HG03045 (cell line): Measurements from ENCODE around the gene SLC12A8.

Experiments used
- ATAC-seq: cut with Tn5 transposase; IDR thresholded peaks from one replicate; pipeline ENCODE4 v1.9.1; 2021; ENCODE audit warnings: mild to moderate bottlenecking, moderate library complexity; ENCODE audit not compliant: unreplicated experiment

SLC12A8 gene, protein sequence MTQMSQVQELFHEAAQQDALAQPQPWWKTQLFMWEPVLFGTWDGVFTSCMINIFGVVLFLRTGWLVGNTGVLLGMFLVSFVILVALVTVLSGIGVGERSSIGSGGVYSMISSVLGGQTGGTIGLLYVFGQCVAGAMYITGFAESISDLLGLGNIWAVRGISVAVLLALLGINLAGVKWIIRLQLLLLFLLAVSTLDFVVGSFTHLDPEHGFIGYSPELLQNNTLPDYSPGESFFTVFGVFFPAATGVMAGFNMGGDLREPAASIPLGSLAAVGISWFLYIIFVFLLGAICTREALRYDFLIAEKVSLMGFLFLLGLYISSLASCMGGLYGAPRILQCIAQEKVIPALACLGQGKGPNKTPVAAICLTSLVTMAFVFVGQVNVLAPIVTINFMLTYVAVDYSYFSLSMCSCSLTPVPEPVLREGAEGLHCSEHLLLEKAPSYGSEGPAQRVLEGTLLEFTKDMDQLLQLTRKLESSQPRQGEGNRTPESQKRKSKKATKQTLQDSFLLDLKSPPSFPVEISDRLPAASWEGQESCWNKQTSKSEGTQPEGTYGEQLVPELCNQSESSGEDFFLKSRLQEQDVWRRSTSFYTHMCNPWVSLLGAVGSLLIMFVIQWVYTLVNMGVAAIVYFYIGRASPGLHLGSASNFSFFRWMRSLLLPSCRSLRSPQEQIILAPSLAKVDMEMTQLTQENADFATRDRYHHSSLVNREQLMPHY

DNA sequence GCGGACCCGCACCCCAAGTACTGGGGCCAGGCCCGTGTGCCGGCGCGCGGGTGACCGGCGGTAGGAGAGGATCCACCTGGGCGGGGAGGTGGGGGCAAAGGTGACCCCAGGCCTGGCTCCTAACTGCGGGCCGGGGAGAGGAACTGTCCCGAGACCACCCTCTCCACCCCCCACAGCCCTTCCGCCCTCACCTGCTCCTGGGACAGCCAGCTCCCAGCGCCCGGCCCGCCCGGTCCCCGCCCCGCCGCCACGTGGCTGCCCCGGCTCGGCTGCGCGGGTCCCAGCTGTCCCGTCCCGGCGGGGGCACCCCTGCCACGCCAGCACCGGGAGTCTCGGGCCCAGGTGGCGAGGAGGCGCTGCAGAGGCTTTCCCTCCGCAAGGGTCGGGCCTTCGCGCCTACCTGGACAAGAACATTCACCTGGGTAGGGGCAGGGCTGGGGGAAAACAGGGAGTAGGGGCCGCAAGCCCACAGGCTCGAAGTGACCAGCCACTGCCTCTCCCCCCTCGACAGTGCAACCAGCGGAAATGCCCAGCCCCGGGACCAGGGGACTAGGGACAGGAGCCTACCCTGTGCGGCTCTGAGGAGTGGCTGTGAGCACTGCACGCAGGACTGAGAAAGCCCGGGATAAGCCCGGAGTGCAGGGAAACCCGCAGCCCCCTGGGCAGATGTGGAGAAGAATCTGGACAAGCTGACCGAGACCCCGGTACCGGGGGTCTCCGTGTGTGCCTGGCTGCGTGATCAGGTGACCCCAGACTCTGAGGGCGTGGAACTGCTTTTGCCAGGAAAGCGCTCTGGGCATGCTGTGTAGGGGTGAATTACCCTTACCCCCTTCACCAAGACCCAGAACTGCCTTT is at the start of gene SLC12A8:
SLC12A8 (minus strand) TSS at position 240 of the 855 bp plus-strand sequence. CDS start 1,399 bp downstream, outside the sequence.
- ATAC-seq = no peak

DNA sequence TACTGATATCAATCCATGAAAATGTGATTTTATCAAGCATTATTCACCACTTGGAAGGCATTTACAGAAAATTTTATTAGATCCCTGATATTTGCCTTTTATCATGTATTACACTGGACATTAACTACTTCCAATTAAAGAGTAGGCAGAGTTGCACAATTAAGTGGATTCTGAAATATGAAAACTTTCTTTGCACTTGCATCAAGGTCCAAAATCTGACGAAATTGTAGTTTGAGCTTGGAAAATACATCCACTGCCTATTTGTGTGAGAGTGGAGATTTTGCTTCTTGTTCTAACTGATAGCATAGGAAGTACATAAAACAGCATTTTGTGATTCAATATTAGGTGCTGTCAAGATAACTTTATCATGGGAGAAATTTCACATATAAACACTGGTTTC is 49.6 kb upstream of the SLC12A8 start:
- no peak for ATAC-seq

DNA sequence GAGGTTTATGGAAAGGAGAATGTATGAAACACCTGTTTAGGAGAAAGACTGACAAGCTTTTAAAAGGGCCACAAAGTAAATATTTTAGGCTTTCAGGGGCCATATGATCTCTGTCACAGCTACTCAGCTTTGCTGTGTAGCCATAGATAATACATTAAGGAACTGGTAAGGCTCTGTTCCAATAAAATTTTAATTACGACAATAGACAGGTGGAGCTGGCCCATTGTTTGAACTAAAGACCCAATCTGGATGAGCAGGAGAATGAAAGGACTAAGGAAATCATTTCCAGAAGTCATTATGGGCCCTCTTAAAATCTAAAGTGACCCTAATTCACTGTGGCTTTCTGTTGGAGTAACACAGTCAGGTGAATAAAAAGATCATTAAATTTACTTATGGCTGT is 48.5 kb upstream of the SLC12A8 start:
- ATAC-seq = no peak

DNA sequence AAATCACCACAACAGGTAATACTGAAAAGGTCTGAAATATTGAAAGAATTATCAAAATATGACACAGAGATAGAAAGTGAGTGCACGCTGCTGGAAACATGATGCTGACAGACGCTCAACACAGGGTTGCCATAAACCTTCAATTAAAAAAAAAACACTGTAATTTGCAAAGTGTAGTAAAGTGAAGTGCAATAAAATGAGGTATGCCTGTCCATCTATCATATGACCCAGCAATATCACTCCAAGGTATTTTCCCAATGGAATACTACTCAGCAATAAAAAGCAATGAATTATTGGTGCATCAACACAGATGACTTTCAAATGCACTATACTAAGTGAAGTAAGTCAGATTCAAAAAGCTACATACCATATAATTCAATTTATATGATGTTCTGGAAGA is 47.6 kb upstream of the SLC12A8 start:
- ATAC-seq = no peak

DNA sequence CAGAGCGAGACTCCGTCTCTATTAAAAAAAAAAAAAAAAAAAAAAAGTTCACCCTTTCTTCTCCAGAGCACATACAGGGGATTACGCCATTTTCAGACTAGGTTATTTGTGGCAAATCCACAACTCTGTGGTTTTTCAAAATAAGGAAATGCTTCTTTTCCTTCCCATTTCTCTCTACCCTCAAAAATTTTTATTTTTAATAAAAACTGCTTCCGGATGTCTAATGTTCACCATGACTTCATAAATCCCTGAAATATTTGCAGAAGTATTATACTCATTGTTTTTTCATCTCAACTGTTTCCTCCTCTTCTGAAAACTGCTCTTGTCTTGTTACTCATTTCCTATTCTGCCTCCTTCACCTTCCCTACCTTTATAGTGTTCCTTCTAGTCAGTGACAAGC is 45.0 kb upstream of the SLC12A8 start:
- no peak for ATAC-seq

DNA sequence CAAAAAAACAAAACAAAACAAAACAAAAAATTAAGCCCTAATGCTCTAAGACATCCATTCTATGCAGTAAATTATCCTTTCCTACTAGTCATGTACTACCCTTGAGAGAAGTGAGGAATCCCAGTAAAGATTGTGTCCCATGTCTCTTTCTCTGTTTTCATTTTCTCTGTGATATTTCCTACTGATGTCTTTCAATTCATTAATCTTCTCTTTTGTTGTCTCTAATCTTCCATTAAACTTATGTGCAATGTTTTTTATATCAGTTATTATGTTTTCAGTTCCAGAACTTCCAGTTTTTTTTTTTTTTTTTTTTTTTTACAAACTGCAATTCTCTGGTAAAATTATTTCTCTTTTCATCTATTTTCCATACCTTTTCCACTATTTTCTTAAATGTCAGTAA is 44.1 kb upstream of the SLC12A8 start:
- ATAC-seq = no peak

DNA sequence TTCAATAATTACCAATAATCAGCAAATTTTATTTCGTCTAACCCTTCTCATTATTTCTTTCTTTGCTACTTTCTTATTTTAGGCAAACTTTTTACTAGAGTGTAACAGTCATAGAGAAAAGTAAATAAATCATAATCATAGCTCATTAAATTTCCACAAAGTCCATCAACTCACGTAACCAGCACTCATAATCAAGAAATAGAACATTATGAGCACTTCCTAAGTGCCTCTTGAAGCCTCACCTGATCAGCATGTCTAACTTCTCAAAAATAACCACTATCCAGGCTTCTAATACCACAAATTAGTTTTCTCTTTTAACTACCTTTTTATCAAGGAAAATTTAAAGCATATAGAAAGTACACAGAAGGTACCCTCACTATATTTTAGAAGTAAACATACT is 38.4 kb upstream of the SLC12A8 start:
- ATAC-seq = no peak

DNA sequence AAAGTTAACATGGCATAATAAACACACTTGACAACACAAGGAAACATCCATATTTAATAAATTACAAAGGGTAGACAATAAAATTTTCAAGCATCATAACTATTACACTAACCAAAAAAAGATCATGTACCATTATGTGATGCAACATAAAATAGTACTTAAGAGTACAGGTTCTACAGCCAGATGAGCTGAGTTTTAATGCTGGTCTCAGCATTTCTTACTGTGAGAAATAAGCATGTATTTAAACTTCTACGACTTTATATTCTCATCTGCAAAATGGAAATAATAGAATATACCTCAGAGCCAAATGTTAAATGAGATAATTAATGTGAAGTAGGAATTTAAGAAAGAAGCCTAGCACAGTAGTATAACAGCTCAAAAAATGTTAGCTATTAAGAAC is 33.7 kb upstream of the SLC12A8 start:
- ATAC-seq = no peak

DNA sequence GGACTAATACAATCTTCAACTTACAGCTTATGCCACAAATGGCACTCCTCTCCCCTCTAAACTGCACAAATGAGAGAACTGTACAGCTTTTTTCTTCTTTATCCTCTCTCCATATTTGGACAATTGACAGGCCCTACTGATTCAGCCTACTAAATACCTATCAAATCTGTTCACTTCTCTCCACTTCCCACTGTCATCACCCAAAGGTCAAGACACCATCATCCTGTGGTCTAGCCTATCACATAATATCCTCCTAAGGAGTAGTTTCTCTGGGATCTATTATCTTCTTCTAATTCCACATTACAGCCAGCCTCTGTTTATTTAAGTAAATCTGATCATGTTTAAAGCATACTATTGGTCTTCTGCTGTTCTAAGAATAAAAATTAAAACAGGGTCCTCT is 33.0 kb upstream of the SLC12A8 start:
- ATAC-seq = no peak

DNA sequence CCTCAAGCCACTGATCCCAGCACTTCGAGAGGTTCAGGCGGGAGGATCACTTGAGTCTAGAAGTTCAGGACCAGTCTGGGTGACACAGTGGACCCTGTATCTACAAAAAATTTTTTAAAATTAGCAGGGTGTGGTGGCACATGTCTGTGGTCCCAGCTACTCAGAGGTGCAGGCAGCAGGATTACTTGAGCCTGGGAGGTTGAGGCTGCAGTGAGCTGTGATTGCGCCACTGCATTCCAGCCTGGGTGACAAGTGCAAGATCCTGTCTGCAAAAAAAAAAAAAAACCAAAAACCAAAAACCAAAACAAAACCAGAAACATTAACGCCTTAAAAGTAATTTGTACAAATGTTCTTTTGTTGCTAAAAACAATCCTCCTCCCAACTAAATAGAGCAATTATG is 27.9 kb upstream of the SLC12A8 start:
- no peak for ATAC-seq

DNA sequence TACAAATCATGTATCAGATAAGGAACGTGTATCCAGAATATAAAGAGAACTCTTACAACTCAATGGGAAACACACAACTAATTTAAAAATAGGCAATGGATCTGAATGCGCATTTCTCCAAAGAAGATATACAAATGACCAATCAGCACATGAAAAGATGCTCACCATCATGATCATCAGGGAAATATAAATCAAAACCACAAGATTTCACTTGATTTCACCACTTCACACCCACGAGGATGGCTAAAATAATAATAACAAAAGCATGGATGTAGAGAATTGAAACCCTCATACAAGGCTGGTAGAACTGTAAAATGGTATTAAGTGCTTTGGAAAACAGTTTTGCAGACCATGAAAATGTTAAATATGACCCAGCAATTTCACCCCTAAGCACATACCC is 26.7 kb upstream of the SLC12A8 start:
- no peak for ATAC-seq

DNA sequence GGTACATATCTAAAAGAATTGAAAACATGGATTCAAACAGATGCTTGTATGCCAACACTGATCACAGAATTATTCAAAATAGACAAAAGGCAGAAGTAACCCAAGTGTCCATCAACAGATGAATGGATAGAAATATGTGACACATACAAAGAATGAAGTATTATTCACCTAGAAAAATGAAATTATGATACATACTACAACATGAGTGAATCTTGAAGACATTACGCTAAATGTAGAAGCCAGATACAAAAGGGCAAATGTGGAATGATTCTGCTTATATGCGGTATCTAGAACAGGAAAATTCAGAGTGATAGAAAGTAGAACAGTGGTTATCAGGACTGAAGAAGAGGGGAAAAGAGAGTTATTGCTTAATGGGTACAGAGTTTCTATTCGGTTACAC is 26.2 kb upstream of the SLC12A8 start:
- ATAC-seq = no peak

DNA sequence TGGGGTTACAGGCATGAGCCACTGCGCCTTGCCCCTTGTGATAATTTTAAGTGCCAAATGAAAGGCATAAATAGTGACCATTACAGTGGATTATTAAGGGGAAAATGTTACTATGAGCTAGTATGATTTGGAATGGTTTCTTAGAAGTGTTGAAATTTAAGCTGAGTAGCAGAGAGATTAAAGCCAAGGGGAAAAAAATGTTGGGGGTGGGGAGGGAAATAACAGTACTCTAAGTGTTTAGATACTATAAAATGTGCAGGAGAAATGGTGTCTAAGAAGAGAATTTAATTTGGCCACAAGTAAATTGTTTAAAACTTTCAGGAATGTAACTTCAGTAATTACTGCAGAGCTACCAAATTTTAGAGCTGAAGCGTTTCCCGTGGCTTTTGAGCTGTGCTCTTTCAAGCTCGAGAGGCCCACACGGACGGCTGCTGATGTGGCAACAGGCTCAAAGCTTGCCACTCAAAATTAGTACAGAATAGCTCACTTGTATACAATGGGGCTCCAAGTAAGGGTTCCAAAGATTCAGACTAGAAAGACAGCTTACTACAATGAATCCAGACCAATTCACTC is 23.9 kb upstream of the SLC12A8 start:
- no peak for ATAC-seq

DNA sequence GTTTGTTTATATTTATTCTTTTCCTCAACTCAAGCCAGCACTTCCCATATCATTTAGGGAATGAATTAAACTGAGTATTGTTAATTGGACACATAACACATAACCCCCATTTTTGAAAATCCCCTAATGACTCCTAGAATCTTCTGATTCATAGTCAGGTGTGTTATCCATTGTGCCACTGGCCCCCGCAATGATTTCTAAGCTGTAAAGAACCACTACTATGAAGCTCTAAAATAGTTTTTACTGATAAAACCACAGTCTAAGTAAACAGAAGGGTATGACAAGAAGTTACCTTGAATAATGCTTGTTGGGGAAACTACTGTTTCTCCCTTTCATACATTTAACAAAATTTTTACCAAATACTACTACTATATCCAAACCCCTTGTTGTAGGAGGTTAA is 22.3 kb upstream of the SLC12A8 start:
- ATAC-seq = no peak

DNA sequence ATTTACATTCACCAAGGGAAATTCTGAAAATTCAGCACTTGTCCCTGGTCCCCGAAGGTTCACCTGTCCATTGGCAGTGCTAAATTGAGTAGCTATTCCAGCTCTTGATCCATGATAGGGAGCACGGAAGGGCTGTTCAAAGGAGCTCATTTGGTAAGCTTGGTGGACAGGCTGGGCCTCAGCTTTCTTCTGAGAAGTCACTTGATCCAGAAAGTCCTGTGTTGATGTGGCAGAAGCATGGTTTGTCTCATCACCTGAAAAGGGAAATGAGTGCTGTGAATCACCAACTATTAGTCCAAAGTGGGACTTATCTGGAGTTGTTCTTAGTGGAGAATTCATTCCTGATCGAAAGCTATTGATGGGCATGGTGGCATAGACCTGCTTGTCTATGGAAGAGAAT is 19.9 kb upstream of the SLC12A8 start:
- ATAC-seq = no peak

DNA sequence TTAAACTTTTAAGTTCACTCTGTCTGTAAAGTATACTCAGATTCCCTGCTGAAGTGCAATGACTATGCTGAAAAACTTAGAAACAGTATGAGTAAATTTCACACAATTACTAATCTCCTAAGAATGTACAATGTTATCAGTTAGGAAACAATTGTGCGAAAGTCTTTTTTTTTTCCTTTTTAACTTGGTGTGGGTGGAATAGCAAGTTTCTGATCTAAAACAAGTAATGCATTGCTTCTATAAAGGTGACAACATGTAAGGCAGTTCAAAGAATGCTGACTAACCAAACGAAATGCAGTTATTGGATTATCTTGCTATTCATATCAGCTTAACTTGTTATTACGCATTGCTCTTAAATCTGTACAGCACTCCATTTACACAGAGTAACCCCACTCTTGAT is 19.3 kb upstream of the SLC12A8 start:
- ATAC-seq = no peak

DNA sequence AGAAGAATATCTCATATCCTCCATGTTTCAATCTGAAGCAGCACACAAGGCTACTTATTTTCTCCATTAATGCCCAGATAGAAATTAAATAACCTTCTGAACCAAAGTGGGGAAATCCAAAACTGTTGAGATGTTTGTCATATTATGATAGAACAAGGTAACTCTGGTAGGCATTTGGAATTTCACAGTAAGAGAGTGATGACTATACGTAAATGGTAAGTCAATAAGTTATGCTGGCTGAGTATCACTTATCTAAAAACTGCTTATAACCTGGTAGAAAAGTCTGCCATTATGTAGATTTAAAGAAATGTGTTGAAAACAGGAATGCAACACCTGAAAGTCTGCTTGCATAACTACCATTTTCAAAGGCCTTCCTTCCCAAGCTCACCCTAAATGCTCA is 17.2 kb upstream of the SLC12A8 start:
- ATAC-seq = no peak

DNA sequence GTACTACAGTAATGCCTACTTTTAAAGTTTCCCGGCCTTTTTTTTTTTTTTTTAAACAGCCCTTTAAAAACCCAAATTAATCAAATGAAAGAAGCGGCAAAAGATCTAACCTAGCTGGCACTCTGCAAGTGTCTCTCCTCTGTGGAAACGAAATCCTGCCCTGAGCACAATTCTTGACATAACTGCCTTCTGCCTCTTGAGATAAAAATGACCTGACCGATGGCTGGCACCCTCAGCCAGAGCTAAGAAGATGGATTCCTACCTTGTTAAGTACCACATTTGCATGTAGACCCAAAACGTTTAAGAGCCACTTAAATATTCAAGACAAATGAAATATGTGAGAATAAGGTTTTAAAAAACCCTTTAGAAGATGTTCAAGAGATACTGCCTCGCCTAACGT is 16.6 kb upstream of the SLC12A8 start:
- ATAC-seq = no peak

DNA sequence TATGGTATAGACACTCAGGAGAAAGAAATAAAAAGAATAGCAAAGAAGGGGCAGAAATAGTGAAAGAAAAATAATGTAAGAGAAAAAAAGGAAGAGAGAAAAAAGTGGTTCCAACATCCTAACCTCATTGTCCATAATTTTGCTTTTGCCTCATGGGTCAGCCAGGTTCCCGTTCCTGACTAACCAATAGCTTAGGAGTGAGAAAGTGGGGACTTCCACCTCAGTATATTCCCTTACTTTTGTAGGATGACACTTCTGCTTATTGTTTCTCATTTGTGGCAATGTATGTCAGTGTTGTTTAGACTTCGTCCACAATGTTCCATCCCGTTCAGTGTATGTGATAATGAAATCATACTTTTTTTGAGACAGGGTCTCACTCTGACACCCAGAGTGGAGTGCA is 9.3 kb upstream of the SLC12A8 start:
- no peak for ATAC-seq

DNA sequence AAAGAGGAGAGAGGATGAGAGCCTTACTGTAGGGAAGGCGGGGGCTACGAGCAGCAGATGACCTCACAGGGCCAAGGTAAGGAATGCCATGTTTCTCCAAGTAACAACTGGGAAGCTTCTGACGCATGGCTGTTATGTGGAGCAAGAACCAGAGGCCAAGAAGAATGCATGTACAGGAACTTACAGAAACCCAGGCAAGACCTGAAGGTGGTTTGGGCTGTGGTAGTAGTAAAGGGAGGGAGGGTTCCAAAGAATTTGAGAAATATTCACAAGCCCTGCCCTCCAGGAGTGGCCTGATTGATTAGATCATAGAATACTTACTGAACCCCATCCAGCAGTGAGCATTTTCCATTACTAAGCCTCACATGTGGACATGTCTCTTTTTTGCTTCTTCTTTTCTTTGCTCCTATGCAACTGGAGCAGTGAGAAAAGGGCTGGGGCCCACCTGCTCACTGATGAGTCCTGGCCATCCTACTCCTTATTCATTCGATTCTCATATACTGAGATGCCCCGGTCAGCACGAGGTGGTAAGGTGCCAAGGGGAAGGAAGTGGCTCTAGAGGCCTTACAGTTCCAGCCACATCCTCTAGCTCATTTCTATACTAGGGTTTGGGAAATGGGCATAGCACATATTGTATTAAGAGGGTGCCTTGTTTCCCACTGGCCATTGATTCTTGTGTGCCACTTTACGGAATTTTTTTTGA is 8.3 kb upstream of the SLC12A8 start:
- no peak for ATAC-seq

DNA sequence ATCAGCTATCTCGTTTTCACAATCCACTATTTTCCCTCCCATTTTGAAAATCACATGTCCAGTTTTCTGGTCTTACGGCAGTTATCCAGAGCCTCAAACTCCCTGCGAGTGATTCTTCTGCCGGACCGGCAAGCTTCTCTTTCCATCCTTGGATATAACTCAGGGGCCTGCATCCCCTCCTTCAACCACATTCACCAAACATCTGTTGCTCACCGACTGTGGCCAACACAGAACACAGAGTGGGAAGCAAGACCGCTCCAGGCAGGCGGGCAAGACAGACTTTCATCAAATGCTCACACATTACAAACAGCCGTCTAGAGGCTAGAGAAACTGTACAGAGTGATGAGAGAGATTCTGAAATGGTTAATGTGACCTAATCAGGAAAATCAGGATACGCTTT is 7.6 kb upstream of the SLC12A8 start:
- no peak for ATAC-seq
